Tongue (tissue), 2 donors: ENCODE data around the gene TENT5C. TPM values are rescaled to one million over a fixed set of nuclear protein-coding genes. Genes with fewer than 3 reads are reported as not detected.
"Not testable (repeated sequence)": the region's sequence is repeated elsewhere in the genome, so short reads cannot be mapped to it uniquely, and the experiment has no call there.

Experiments
- DNase-seq: peaks from one replicate; pipeline ENCODE4 v3.0.0-alpha.2; 2015
- total RNA-seq: library from RNA; depleted of rRNA; stranded (reverse); fragments of >200 nt; gene quantifications from one replicate; pipeline ENCODE4 v1.2.3, GENCODE V29; 2014

Gene TENT5C
- 13.3 TPM for total RNA-seq

DNA sequence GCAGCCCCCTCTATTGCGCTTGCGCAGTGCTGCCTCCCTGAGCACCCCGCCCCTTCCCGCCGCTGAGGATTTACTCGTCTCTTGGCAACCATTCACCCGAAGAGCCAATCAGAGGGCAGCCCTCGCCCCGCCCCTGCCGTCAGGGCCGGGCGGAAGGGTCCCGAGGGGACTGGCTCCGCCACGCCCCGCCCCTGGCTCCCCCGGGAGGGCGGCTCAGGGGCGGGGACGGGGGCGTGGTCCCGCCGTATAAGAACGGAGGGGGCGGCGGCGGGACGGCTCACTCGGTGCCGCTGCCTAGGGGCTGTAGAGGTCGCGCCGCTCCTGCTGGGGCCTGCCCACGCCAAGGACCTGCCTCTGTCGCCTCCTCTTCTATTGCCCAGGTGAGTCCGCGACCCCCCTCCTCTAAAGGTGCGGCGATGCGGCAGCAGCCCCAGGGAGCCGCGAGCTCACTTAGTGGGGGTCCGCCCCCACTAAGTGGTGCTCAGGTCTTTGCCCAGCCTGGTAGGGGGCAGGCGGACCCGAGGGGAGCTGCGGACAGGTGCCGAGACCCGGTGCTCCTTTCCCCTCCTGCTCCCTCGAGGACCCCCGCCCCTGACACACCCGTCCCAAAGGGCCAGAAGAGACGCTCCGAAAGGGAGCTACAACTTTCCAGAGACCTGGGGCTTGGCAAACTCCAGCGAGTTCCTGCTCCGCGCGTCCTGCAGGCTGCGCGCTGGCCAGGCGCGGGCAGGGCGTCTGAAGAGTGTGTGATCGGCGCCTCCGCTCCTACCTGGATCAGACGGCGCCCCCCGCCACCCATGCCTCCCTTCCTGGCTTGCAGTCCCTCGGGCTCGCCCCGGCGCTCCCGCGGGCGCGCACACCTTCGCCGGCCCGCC lies at the start of gene TENT5C:
Gene TENT5C (plus strand): TSS at position 275 of the 875 bp plus-strand sequence. CDS start 16,821 bp downstream, outside the sequence.
- peak; percentile 98 for DNase-seq

DNA sequence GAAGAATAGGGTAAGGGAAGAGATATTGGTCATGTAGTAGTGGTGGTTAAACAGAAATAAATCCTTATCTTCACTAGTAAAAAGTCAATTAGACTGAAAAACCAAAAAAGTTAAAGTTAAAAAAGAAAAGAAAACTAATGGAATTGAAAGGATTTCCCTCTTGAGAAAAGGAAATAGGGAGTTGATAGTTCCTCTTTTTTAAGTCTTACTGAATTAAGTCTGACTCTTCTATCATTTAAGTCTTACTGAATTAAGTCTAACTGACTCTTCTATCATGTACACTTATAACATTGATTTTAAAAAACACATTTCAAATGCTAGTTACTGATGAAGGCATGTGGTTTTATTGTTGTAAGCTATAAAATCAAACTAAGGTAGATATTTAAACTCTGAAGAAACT lies 49.5 kb upstream of the TENT5C start:
- no peak for DNase-seq

DNA sequence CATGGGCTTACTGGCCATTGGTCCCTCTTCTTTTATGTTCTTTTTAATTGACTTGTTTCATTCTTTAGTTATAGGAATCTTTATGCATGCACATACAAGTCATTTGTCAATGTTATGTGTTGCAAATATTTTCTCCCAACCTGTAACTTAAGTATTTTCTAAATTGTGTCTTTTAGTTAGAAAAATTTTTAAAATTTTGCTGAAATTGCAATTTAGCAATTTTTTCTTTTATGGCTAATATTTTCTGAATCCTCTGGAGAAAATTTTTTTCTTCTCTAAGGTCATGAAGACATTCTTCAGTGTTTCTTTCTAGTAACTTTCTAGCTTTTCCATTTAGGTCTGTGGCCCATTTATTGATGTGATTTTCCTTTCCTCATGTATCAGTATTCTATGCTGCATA lies 48.9 kb upstream of the TENT5C start:
- DNase-seq, result no peak

DNA sequence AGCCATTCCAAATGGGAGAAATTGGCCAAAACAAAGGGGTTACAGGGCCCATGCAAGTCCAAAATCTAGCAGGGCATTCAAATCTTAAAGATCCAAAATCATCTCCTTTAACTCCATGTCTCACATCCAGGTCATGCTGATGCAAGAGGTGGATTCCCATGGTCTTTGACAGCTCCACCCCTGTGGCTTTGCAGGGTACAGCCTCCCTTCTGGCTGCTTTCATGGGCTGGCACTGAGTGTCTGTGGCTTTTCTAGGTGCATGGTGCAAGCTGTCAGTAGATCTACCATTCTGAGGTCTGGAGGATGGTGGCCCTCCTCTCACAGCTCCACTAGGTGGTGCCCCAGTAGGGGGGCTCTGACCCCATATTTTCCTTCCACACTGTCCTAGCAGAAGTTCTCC lies 47.4 kb upstream of the TENT5C start:
- not testable (repeated sequence) for DNase-seq

DNA sequence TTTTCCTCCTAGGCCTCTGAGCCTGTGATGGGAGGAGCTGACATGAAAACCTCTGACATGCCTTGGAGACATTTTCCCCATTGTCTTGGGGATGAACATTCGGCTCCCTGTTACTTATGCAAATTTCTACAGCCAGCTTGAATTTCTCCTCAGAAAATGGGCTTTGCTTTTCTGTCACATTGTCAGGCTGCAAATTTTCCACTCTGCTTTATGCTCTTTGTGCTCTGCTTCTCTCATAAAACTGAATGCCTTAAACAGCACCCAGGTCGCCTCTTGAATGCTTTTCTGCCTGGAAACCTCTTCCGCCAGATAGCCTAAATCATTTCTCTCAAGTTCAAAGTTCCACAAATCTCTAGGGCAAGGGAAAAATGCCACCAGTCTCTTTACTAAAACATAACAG lies 46.7 kb upstream of the TENT5C start:
- DNase-seq, result no peak

DNA sequence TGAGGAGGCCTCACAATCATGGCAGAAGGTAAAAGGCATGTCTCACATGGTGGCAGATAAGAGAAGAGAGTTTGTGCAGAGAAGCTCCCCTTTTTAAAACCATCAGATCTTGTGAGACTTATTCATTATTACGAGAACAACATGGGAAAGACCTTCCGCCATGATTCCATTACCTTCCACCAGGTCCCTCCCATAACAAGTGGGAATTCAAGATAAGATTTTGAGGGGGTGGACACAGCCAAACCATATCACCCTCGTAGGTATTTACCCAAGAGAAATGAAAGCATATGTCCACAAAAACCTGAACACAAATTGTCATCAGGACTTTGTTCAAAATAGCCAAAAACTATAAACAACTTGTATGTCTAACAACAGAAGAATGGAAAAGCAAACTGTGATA lies 45.9 kb upstream of the TENT5C start:
- DNase-seq, result no peak

DNA sequence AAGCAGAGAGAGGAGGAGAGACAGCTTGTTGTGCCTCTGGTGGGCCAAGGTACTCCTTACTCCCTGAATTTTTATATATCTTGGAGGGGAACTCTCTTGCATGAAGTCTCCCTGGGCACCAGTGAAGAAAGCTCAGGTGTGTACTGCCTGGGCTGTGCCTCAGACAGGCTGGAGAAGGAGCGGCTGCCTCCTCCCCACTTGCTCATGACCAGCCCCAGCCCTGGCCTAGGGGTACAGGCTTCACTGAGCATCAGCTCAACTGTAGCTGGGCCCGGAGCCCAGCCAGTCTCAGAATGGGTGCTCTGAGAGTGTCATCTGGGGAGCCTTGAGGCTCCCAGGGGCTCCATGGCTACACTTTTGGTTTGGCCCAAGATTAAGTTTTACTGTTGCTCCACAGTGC lies 44.8 kb upstream of the TENT5C start:
- DNase-seq, result no peak

DNA sequence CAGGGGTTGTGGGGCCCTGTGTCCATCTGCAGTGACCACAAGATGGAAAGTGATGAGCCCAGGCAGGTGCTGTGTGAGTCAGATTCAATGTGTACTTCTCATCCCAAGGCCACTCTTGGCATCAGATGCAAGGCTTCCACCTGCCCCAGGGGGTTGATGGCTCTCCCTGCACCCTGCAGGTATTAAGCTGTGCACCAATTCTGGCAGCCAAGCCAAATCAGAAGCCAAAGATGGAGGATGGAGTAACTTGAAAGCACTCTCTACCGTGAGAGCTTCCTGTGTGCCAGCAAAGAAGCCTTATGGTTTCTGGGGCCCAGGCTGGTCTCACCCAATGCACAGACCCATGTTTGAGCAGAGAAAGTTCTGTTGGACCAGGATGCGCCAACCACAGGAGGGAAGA lies 44.3 kb upstream of the TENT5C start:
- no peak for DNase-seq

DNA sequence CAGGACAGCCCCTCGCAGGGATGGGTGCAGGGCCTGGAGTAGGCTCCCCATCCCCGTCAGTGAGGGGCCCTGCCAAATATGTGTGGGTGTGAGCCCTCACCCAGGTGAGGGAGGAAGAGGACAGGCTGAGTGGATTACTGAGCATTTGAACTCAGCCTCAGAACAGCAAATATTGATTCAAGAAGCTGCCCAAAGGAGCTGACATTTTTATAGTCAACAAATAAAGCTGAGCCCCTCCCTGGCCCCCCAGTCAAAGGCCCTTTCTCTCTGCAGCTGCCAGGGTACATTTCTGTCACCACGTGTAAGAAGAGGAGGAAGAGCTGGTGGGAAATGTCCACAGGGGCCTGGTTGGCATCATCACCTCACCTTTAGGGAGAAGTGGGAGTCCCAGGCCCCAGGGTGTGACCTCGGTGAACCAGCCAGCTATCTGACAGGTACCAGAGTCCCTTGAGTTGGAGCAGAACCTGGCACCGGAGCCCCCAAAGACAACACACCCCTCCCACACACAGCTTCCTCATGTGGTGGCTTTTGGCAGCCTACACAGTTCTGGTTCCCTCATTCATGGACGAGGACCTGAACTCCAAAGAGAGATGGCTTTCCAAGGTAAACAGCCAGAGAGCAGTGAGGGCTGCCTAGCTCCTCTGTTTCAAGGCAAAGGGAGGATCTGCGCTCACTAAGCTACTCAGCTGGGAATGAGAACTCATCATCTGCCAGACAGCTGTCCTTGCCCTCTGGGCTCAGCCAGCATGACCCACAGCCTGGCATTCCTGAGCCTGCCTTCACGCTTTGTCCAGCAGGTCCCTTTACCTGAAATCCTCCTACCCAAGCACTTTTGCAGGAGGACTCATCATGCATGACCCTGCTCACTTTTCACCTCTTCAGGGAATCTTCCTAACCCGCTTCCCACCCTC lies 43.0 kb upstream of the TENT5C start:
- peak; percentile 37 for DNase-seq

DNA sequence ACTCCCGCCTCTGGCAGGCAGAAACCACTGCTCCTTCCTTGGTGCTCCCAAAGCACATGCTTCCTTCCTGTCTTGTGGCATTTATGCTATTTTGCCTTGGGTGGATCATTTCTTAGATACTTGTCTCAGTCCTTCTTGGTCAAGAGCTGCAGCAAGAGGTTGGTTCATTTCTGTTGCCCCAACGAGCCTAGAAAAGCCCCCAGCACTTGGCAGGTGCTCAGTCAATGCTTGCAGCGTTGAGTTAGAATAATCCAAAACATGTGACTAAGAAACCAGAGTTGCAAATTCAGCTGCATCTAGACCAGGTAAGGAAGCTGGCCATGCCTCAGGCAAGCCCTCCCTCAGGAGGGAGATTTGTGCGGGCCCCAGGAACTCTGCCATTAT lies 42.4 kb upstream of the TENT5C start:
- no peak for DNase-seq

DNA sequence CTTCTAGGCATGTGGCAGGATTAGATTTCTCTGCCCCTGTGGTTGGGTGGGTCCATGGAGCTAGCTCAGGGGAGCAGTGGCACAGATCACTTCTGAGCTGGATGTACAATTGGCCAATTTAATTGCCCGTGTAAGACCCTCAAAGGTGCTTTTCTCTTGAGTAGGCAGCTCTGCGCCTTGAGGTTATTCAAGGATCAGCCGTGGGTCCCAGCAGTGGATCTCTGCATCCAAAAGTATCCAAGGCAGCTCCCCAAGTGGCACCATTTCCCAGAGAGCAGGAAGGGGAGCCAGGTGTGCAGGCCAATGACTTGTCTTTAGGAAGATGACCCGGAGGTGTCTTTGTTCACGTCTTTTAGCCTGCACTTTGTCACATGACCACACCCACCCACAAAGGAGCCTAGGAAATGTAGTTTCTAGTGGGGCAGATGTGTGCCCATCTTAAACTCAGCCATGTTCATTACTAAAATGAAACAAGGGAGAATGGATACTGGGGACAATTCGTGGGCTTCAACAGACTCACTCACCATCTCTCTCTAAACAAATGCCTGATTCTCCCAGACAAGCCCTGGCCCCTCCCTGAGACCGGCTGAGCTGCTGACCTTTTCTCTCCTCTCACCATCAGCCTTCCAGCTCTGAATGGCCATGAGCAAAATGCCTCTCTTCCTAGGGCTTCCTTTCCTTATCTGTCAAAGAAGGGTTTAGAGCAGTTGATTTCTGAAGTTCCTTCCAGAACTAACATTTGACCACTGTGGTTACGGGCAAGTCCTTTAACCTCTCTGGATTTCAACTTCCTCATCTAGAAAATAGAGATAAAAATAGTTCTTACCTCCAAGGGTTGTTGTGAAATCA lies 41.4 kb upstream of the TENT5C start:
- DNase-seq, result no peak

DNA sequence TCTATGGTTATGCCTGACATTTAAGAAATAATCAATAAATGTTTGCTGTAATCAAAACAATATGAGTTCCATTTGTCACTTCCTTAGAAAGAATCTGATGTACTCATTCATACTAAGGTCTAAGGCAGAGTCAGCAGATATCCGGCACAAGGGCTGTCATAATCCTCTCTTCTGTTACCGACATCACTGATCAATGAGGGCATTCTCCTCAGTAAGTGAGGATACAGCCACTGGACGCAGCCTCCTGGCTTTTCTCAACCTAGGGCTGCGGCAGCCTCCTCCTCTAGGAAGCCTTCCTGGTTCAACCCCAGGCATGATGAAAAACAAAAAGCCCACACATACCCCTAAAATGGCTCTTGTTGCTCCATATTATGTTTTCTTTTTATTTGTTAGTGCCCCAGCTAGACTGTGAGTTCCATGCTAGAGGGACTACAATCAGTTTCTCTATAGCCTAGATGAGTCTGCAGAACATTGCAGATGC lies 40.7 kb upstream of the TENT5C start:
- DNase-seq, result no peak

DNA sequence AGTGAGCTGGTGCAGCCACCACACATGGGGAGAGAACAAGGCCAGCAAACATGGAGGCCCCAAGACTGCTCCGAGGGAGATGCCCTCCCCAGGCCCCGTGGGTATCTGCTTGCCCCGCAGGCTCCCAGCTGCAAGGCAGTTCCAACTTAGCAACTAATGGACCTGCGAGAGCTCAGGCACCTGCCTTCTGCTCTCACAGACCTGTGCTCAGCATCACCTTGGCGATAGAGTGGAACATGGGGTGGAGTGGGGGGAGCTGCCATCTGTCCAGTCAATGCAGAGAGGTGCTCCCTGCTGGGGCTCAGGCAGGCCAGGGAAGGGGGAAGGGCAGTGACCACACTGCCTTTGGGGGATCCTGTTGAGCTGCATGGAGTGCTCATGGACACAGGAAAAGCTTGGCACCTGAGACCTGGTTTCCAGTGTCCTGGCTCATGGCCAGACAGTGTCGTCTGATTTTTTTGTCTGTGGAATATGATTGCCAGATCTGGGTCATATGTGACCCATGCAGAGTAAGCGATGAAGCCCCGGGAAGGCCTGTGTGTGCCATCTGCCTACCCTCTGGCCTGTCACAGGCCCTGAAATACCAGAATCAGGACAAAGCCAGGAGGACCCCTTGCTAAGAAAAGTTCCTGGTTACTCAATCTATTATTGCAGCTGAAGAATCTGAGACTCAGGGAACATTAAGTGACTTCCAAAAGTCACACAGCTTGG lies 39.9 kb upstream of the TENT5C start:
- DNase-seq, result no peak

DNA sequence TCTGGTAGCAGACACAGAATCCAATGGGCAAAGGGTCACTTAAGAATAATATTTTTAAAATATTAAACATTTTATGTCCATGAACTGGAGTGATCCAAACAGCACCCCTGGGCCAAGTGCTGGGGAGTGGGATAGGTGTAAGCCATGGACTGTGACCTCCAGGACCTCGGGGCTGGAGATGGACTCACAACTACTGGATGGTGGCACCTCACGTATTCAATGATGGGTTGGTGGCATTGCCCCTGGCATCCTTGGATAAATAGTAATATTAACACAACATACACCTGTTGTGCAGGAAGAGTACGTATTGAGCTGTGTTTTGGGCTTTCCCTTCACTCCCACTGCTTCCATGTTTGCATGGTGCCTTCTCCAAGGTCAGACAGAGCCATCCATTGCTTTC lies 39.3 kb upstream of the TENT5C start:
- no peak for DNase-seq

DNA sequence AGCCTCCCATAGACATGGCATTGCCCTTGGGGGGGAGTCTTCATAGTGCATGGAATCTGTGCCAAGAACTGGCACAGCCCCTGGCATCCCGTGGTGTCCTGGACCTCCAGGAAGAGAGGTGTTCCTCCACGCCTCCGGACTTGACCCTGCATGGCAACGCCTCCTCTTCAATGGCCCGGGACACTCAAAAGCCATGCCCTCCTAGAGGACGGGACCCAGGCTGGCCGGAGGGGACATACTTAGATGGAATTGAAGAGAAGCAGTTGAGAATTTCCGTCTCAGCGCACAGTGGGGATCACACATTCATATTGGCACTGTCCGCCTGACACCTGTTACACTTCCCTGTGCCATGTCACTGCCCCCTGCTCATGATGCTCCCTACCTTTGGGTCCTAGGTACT lies 38.4 kb upstream of the TENT5C start:
- no peak for DNase-seq

DNA sequence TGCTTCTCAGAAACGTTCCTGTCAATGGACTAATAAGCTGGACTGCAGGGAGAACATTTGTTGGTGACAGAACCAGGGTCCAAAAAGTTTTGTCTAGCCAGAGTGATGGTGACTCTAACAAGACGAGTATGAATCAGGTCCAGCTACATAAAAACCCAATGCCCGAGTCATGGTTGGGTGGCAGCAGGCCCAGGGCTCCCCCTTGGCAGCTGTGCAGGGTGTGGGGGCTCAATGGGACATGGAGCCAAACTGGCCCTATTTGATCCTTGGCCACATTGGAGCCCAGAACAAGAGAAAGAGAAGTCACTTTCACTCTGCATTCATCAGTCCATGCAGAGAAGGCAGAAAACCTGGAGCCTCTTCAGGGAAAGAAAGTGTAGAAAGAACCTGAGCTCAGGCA lies 37.9 kb upstream of the TENT5C start:
- no peak for DNase-seq

DNA sequence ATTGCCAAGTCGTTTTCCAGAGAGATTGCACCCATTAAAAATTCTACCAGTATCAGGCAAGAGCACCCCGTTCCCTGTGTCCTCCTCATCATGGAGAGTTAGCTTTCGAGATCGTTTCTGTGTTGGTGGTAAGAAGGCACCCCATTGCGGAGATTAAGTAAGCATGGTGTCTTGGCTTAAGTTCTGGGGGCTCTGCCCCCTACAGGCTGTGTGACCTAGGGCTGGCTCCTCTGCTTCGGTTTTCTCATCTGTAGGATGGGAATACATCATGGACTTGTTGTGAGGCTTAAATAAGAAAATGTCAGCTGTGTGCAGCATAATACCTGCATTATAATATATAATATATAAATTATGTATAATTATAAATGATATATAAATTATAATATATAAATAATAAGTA lies 36.8 kb upstream of the TENT5C start:
- no peak for DNase-seq

DNA sequence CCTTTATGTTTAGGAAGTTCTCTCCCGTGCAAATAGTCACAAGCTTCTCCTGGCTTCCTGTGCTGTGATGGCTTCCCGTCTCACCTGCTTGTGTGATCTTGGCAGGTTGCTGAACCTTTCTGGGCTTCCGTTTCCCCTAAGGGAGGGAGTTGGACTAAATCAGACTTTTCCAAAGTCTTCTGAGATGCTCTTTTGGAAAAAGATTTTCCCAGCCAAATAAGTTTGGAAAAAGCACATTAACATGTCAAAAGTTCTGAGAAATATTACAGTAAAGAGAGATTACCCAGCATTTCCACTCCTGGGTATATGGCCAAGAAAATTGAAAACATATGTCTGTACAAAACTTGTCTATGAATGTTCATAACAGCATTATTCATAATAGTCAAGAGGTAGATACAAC lies 36.0 kb upstream of the TENT5C start:
- DNase-seq, result peak; percentile 80

DNA sequence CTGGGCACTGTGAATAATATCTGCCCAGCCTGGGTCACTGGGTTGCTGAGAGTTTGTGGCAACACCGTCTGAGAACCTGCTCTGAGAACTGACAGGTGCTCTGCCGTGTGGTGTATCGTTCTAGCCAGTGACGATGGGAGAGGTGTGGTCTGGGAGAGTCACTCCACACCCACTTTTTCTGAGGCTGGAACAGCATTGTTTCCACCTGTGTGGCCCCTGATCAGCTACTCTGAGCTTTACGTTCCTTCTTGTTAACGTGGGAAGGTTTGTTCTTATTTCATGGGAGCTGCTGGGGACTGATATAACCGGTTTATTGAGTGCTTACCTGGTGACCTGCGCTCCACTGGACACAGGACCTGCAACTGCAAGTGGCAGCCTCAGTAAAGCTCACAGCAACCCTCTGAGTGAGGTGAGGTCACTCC lies 34.8 kb upstream of the TENT5C start:
- no peak for DNase-seq

DNA sequence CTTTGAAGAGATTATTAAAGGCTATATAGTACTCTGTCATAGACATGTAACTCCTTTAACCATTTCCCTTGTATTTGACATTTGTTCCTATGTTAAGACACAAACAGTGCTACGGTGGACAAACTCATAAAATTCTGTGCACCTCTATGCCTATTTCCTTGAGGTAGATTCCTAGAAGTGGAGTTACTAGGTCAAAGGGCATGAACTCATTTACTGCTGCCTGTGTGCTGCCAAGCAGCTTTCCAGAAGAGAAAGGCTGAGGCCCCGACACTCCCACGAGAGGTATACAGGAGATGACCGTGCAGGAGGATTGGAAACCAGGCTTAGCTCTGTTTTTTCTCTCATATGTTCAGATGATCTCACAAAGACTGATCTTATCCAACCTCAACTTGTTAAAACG lies 34.4 kb upstream of the TENT5C start:
- DNase-seq, result no peak

DNA sequence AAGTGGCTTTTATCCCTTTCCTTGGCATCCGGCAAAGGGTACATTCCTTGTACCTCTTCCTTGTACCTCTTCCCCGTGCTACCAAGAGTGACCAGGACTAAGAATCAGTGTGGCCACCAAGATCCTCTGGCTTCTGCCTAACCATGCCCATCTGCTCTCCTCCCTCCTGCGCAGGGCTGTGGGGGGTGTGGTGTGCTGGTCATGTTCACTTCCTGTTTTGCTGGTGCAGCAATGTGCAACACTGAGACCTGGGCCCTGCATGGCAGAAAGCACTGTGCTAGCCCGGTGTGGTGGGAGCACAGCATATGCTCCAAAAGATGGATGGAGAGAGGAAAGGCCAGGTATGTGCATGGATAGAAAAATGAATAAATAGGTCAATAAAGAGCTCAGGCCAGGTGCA lies 33.3 kb upstream of the TENT5C start:
- no peak for DNase-seq
